Endothelial cell of hepatic sinusoid (primary cell): Measurements from ENCODE around the gene NIPAL4.

Experiments
- in situ Hi-C: cut with HindIII; loops from 2 replicates; pipeline ENCODE4 v1.10.0; 2017; ENCODE audit warnings: low sequenced_read_pairs

NIPAL4 gene

GRCh38 chr5:157511651-157512644 lies 51.9 kb downstream of the NIPAL4 start:
- in situ Hi-C loops, result no loop called here

GRCh38 chr5:157513182-157513581 lies 53.2 kb downstream of the NIPAL4 start:
- in situ Hi-C loops, result no loop called here

- in situ Hi-C loops, result no loop called here
These were observed 55.0 kb downstream of the NIPAL4 start for GRCh38 chr5:157514974-157515373.

GRCh38 chr5:157516006-157516405 lies 56.0 kb downstream of the NIPAL4 start:
- in situ Hi-C loops, result no loop called here

- in situ Hi-C loops, result no loop called here
These were observed 56.8 kb downstream of the NIPAL4 start for GRCh38 chr5:157516626-157517325.

- in situ Hi-C loops, result no loop called here
These were observed 59.0 kb downstream of the NIPAL4 start for GRCh38 chr5:157518963-157519362.

- in situ Hi-C loops, result no loop called here
These were observed 59.7 kb downstream of the NIPAL4 start for GRCh38 chr5:157519579-157520253.

- in situ Hi-C loops, result no loop called here
These were observed 61.1 kb downstream of the NIPAL4 start for GRCh38 chr5:157520911-157521703.

- in situ Hi-C loops, result no loop called here
These were observed 61.7 kb downstream of the NIPAL4 start for GRCh38 chr5:157521704-157522029.

- in situ Hi-C loops, result no loop called here
These were observed 64.0 kb downstream of the NIPAL4 start for GRCh38 chr5:157523976-157524375.
